Retina (tissue), 1 donor: ENCODE measurements around the gene PLEKHA6.

Experiments used
- DNase-seq: peaks from one replicate; pipeline ENCODE4 v3.0.0-alpha.2; 2016

PLEKHA6 gene

DNA sequence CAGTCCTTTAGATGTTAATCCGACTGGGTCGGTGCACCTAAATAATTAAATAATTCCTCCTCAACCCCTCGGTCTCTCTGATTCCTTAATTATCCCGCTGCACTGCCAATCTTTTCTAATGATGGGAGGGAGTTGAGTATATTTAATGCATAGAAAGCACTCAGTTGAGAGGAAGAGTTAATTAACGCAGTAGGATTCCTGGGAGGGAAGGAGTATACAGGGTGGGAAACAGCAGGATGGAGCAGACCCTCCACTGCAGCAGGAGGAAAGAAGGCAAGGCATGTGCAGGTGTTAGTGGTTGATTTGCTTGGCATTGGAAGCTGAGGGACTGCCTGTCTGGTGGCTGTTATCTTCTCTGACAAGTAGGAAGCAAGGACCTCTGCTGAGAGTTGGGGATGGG, 183.7 kb downstream of the PLEKHA6 start:
- DNase-seq: peak; percentile 28

DNA sequence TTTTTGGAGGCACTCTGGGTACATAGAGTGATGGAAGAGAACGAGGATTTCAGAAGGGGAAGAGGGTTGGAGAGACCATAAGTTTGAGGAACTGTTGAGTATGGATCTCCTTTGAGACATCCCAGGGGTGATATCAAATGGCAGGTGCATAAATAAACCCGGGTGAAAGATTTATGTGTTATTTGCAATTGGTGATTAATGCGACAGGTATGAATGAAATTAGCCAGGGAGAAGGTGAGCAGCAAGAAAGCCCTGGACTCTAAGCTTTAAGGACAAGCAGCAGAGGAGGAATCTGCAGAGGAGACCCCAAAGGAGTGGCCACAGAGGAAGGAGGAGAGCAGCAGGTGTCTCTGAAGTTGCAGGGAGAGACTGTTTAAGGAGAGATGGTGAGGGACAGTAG, 184.8 kb downstream of the PLEKHA6 start:
- DNase-seq: no peak

DNA sequence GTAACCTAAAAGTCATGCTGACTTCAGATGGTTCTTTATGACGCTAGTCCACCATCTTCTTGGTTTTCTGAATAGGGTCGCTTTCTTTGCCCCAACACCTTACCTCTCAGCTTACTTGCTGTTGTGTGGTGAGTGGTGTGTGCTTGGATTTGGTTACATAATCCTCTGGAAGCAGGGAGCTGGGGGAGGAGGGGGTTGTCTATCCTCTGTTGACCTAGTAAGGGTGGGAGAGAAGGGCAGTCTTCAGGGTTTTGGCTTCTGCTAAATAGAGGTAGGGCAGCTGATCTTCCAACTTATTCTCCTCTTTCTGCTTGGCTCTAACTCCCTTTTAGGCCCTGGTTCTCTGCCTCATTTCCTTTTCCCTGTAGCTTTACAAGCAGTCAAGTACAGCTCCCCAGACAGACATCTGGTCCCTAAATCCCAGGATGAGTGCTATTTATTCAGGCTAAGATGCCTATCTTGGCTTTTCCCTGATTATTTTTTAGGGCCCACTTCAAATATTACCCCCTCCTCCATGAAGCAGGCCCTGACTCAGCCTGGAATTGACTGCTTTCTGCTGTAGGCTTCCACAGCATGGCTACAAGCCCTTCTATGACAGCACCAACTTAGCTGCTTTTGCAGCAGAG, 187.2 kb downstream of the PLEKHA6 start:
- DNase-seq: no peak

DNA sequence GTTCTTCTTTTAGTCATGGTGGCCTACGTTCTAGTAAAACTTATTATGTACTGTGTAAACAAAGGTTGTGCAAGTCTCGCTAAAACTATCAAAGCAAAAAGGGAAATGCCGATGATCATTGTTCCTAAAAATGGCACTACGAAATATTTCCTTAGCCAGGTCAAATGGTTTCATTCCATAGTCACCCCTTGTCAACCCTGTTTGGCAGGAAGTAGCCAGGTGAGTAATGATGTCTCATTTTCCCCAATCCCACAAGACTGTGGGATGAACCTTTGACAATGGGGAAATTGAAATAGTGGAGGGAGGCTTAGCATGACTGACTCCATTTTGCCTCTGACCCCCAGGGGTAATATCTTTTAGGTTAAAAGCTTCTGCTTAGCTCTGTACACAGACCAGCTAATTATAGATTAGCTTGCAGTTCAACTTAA, 188.0 kb downstream of the PLEKHA6 start:
- DNase-seq: no peak

DNA sequence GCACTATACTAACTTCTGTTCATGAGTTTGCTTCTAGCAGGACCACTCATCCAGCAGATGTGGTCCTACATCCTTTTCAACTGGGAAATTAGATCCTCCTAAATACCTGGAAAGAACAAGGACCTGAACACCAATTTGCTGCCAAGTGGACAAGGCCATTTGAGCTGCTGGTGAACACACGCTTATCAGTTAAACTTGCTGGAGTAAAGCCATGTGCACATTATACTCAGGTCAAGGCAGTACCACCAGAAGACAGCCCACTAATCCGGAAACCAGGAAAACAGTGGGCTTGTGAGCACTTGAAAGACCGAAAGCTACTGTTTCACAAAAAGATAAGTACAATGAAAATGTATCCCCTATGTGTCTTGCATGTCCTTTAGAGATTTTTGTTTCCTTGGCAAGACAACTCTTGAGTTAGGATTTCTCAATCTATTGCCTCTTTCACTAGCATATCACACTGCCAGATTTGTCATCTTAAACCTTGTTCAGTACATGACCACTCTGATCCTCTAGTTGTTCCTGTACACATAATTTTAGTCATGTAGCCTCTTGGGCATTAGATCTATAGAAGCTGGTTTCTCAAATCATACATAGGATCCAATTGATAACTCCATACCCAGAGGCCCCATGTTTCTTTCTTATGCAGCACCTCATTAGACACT, 189.1 kb downstream of the PLEKHA6 start:
- DNase-seq: no peak

DNA sequence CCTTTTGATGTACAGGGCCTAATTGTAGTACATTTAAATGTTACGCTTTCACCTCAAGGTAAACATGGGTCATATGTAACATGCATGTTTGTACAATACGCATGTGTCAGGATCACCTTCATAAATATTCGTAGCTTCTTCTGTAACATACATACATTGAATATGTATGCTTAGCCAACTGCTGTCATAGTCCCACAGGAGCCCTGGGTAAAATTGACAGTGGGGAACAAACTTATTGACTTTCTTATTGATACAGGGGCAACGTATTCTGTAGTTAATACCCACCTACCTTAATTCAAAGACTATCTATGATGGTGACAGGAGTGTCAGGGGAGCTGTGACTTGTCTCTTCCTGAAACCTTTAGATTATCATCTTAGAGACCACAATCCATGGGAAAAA, 189.9 kb downstream of the PLEKHA6 start:
- no peak for DNase-seq
